NCI-H524 (cell line): ENCODE results near the gene USH2A.
"Not testable (repeated sequence)": the region's sequence is repeated elsewhere in the genome, so short reads cannot be mapped to it uniquely, and the experiment has no call there.

Experiments used
- DNase-seq, 2 experiments: peaks; one replicate each; lab custom pipeline; 2025; lab: John Stamatoyannopoulos, UW

The USH2A gene

GRCh38 chr1:216200941-216201340 lies 222.3 kb downstream of the USH2A start:
- DNase-seq, result no peak

GRCh38 chr1:216194721-216195120 lies 228.5 kb downstream of the USH2A start:
- no peak for DNase-seq

- DNase-seq, result peak in 1 of 2 experiments; percentile 11
These were observed 229.3 kb downstream of the USH2A start for GRCh38 chr1:216193839-216194443.

- no peak for DNase-seq
These were observed 232.8 kb downstream of the USH2A start for GRCh38 chr1:216190438-216190837.

GRCh38 chr1:216186816-216187215 lies 236.4 kb downstream of the USH2A start:
- DNase-seq, result peak in 1 of 2 experiments; percentile 21

GRCh38 chr1:216186141-216186540 lies 237.1 kb downstream of the USH2A start:
- DNase-seq, result peak in 1 of 2 experiments; percentile 49

GRCh38 chr1:216184126-216184680 lies 239.0 kb downstream of the USH2A start:
- DNase-seq, result peak in 1 of 2 experiments; percentile 34

- peak; percentile 85 to 97 for DNase-seq
These were observed 239.8 kb downstream of the USH2A start for GRCh38 chr1:216183454-216183853.

GRCh38 chr1:216183007-216183406 lies 240.2 kb downstream of the USH2A start:
- peak; percentile 72 to 83 for DNase-seq

GRCh38 chr1:216181590-216181989 lies 241.7 kb downstream of the USH2A start:
- peak in 1 of 2 experiments; percentile 6 for DNase-seq

GRCh38 chr1:216178281-216178680 lies 245.0 kb downstream of the USH2A start:
- DNase-seq, result no peak

- no peak for DNase-seq
These were observed 246.3 kb downstream of the USH2A start for GRCh38 chr1:216176970-216177369.

GRCh38 chr1:216175714-216176113 lies 247.5 kb downstream of the USH2A start:
- DNase-seq, result peak in 1 of 2 experiments; percentile 3

- DNase-seq, result no peak
These were observed 249.8 kb downstream of the USH2A start for GRCh38 chr1:216173376-216173995.

- DNase-seq, result no peak
These were observed 253.9 kb downstream of the USH2A start for GRCh38 chr1:216169351-216169750.

- DNase-seq, result no peak
These were observed 254.7 kb downstream of the USH2A start for GRCh38 chr1:216168546-216168945.

- DNase-seq, result no peak
These were observed 269.2 kb downstream of the USH2A start for GRCh38 chr1:216154063-216154462.

GRCh38 chr1:216153130-216153529 lies 270.1 kb downstream of the USH2A start:
- no peak for DNase-seq

- DNase-seq, result not testable (repeated sequence)
These were observed 277.7 kb downstream of the USH2A start for GRCh38 chr1:216145451-216146018.

- no peak for DNase-seq
These were observed 278.4 kb downstream of the USH2A start for GRCh38 chr1:216144661-216145450.

GRCh38 chr1:216142921-216143320 lies 280.3 kb downstream of the USH2A start:
- DNase-seq, result no peak
